BE2C (cell line): ENCODE measurements around the gene NCOA7.

Source experiments
- DNase-seq: peaks from one replicate; pipeline ENCODE4 v3.0.0-alpha.2; 2020
- H3K27me3 ChIP-seq: fragments of 250-450 bp; sonication (Bioruptor Pico); 2 replicates; pipeline ENCODE4 v1.5.1; 2020; ENCODE audit warnings: mild to moderate bottlenecking
- H3K36me3 ChIP-seq: fragments of 250-450 bp; sonication (Bioruptor Pico); 2 replicates; pipeline ENCODE4 v1.5.1; 2020; ENCODE audit warnings: mild to moderate bottlenecking
- H3K4me1 ChIP-seq: fragments of 250-450 bp; sonication (Bioruptor Pico); 2 replicates; pipeline ENCODE4 v1.5.1; 2020
- H3K4me3 ChIP-seq: 2 replicates; pipeline ENCODE4 v1.5.1; 2011; ENCODE audit warnings: low read depth, low read length
- H3K9me3 ChIP-seq: fragments of 250-450 bp; sonication (Bioruptor Pico); 2 replicates; pipeline ENCODE4 v1.5.1; 2020
- TF ChIP-seq, protein P1 (sequence below): IDR thresholded peaks from 2 replicates; pipeline ENCODE4 v1.5.1; 2012; ENCODE audit warnings: mild to moderate bottlenecking, low read depth, low read length

The NCOA7 gene

GRCh38 chr6:125789576-125790357 lies 993 bp upstream of the NCOA7 start:
- TF ChIP-seq, protein P1, sequence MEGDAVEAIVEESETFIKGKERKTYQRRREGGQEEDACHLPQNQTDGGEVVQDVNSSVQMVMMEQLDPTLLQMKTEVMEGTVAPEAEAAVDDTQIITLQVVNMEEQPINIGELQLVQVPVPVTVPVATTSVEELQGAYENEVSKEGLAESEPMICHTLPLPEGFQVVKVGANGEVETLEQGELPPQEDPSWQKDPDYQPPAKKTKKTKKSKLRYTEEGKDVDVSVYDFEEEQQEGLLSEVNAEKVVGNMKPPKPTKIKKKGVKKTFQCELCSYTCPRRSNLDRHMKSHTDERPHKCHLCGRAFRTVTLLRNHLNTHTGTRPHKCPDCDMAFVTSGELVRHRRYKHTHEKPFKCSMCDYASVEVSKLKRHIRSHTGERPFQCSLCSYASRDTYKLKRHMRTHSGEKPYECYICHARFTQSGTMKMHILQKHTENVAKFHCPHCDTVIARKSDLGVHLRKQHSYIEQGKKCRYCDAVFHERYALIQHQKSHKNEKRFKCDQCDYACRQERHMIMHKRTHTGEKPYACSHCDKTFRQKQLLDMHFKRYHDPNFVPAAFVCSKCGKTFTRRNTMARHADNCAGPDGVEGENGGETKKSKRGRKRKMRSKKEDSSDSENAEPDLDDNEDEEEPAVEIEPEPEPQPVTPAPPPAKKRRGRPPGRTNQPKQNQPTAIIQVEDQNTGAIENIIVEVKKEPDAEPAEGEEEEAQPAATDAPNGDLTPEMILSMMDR = 0 out of 2 replicates have a peak, but pooled peaks have one; percentile 1
- Histone ChIP-seq H3K4me3 (peak overlapping the region; percentile 77), H3K9me3 (no peaks in the 10 kb centered on the region), H3K36me3 (no peaks in the 10 kb centered on the region; the same call in 1 of the 2 replicates), H3K27me3 (no peaks in the 10 kb centered on the region), H3K4me1 (peaks cover 16% of the 10 kb centered on the region)
- DNase-seq = peak; percentile 66

DNA sequence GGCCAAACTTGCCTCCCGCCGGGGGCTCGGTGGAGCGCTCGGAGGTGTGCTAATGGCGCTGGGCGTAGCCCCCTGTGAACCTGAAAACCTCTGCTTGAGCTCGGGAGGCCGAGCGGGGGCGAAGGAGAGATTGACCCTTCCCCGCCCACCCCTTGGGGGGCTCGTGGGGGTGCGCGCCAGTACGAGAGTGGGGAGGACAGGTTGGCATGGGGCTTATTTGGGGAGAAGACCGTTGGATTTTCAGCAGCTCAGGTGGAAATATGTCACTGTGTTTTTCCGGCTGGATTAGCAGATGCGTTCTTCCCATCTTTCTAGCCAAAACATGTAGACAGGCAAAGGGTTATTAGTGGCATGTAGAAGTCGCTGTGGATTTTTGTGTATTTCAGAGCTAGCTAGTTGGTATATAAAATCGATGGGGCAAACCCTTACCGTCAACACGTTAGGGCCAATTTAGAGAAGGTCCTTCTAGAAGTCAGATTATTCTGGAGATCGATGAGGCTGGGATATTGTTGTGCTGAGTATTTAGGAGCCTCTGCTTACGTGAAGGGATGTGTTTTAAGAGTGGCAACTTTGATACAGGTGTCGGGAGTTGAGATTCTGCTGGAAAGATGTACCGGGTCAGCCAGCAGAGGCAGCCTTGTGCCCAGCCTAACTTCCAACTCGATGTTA lies 525 bp downstream of the NCOA7 start:
- H3K4me1 ChIP-seq = peaks cover 26% of the 10 kb centered on the region
- H3K4me3 ChIP-seq = peak overlapping the region; percentile 77
- no peaks in the 10 kb centered on the region for H3K9me3 ChIP-seq
- TF ChIP-seq, protein P1 = peak; percentile 72
- H3K27me3 ChIP-seq = no peaks in the 10 kb centered on the region
- DNase-seq = peak; percentile 60
- H3K36me3 ChIP-seq = no peaks in the 10 kb centered on the region; the same call in 1 of the 2 replicates

DNA sequence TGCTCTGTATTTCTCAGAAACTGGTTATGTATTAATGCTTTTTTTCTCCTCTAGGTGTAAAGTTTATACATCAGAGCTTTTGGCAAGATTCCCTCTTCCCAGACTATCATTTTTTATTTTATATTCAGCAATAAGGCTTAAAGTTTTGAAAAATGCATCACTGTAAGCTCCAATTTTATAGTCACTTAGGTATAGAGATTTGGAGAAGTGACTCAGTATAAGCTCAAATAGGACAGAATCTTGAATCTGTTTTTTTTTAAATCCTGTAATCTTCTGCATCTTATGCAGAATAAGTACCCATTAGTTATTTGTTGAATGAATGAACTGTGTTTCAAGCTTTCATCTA lies 1.0 kb downstream of the NCOA7 start:
- H3K9me3 ChIP-seq = no peaks in the 10 kb centered on the region
- peak overlapping the region; percentile 77 for H3K4me3 ChIP-seq
- TF ChIP-seq, protein P1 = no peak
- peaks cover 2% of the 10 kb centered on the region for H3K36me3 ChIP-seq
- DNase-seq = no peak
- peaks cover 26% of the 10 kb centered on the region for H3K4me1 ChIP-seq
- no peaks in the 10 kb centered on the region for H3K27me3 ChIP-seq

GRCh38 chr6:125792172-125792571 lies 1.4 kb downstream of the NCOA7 start:
- TF ChIP-seq, protein P1 = no peak
- peak overlapping the region; percentile 77 for H3K4me3 ChIP-seq
- H3K9me3 ChIP-seq = no peaks in the 10 kb centered on the region
- peaks cover 6% of the 10 kb centered on the region for H3K36me3 ChIP-seq
- H3K27me3 ChIP-seq = no peaks in the 10 kb centered on the region
- peaks cover 30% of the 10 kb centered on the region for H3K4me1 ChIP-seq
- DNase-seq = no peak

DNA sequence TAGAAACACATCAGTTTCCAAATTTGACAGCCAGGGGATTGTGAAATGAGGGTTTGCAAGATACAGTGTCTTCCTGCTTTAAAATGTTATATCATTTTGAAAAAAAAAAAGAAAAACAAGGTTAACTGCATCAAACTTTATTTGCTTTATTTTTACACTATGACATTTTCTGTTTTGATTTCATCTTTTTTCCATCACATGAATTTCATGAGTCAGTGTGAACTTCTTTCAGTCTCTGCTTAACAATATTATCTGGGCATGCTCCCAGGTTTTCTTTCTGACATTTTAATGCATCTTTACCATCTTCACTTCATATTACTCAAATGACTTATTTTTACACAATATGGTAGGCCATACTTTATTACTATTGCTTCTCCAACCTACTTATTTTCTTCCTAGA lies 1.9 kb downstream of the NCOA7 start:
- H3K4me1 ChIP-seq = peaks cover 34% of the 10 kb centered on the region

More for the DNA sequence above, 1.9 kb downstream of the NCOA7 start:
- Histone ChIP-seq H3K9me3 (no peaks in the 10 kb centered on the region), H3K36me3 (peaks cover 11% of the 10 kb centered on the region), H3K27me3 (no peaks in the 10 kb centered on the region), H3K4me3 (peak overlapping the region; percentile 77)
- DNase-seq = no peak
- TF ChIP-seq, protein P1 = no peak
